Glutamatergic neuron (in vitro differentiated cells): ENCODE measurements around the gene CDH3. TPM values are rescaled to one million over a fixed set of nuclear protein-coding genes. Genes with fewer than 3 reads are reported as not detected.

ENCODE experiments used
- DNase-seq: peaks from one replicate; pipeline ENCODE4 v3.0.0; 2022
- H3K27ac Mint-ChIP-seq: one replicate; pipeline ENCODE4 v1.8.0; 2020; ENCODE audit warnings: mild to moderate bottlenecking, mixed read lengths, inconsistent platforms; ENCODE audit not compliant: unreplicated experiment
- H3K27me3 Mint-ChIP-seq: one replicate; pipeline ENCODE4 v1.8.0; 2020; ENCODE audit warnings: mild to moderate bottlenecking, moderate library complexity, mixed read lengths, inconsistent platforms; ENCODE audit not compliant: unreplicated experiment
- H3K36me3 Mint-ChIP-seq: one replicate; pipeline ENCODE4 v1.8.0; 2020; ENCODE audit warnings: mild to moderate bottlenecking, mixed read lengths, inconsistent platforms; ENCODE audit not compliant: unreplicated experiment
- H3K4me1 Mint-ChIP-seq: one replicate; pipeline ENCODE4 v1.8.0; 2020; ENCODE audit warnings: mild to moderate bottlenecking, low read depth, mixed read lengths, inconsistent platforms; ENCODE audit not compliant: unreplicated experiment
- H3K4me3 Mint-ChIP-seq: one replicate; pipeline ENCODE4 v1.8.0; 2020; ENCODE audit warnings: mild to moderate bottlenecking, mixed read lengths, inconsistent platforms; ENCODE audit not compliant: unreplicated experiment
- H3K9me3 Mint-ChIP-seq: one replicate; pipeline ENCODE4 v1.8.0; 2020; ENCODE audit warnings: mild to moderate bottlenecking, moderate library complexity, mixed read lengths, inconsistent platforms; ENCODE audit not compliant: unreplicated experiment
- total RNA-seq: library from RNA; stranded (reverse); fragmentation: NEBNext Ultra II Directional; extraction: Animal tissue kit (Norgen Biotek cat#: 25700); gene quantifications from one replicate; pipeline ENCODE4 v1.2.1, GENCODE V29; 2021; ENCODE audit not compliant: unreplicated experiment
- TF ChIP-seq, protein P1 (sequence below): fragments of 200-600 bp; sonication (generic); IDR thresholded peaks from one replicate; pipeline ENCODE4 v1.5.0; 2021; ENCODE audit not compliant: partially characterized antibody, unreplicated experiment

The CDH3 gene
- total RNA-seq, 1 donor from 2014 or later = 1.3 TPM

DNA sequence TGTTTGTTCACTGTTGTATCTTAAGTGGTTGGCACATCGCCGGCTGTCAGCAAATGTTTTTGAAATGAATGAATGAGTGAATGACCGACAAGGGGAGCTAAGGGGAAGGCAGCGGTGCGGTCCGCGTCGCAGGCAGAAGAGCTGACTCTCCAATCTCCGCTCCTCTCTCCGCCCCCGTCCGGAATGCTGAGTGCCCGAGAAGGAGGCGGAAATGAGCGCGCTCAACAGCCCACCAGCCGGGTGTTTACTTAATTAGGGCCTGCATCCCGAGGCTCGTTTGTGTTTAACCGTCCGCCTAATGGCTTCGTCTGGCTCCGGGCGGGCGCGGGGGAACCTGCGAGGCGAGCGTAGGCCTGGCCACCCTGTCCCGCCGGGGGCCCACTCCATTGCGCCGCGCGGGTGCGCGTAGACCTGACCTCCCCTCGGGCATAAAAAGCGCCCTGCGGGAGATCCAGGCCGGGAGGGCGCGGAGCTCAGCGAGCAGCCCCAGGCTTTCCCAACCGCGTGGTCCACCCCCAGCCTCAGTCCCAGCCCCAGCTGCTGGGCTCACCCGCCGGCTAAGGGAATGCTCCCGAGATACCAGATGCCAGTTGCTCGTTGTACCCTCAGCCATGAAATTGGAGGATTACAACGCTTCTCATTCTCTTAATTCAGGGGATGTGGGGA, 2.5 kb upstream of the CDH3 start:
- peak overlapping the region; percentile 74 for H3K4me3 Mint-ChIP-seq
- peaks cover 5% of the 10 kb centered on the region for H3K9me3 Mint-ChIP-seq
- H3K36me3 Mint-ChIP-seq = no peaks in the 10 kb centered on the region
- TF ChIP-seq, protein P1, sequence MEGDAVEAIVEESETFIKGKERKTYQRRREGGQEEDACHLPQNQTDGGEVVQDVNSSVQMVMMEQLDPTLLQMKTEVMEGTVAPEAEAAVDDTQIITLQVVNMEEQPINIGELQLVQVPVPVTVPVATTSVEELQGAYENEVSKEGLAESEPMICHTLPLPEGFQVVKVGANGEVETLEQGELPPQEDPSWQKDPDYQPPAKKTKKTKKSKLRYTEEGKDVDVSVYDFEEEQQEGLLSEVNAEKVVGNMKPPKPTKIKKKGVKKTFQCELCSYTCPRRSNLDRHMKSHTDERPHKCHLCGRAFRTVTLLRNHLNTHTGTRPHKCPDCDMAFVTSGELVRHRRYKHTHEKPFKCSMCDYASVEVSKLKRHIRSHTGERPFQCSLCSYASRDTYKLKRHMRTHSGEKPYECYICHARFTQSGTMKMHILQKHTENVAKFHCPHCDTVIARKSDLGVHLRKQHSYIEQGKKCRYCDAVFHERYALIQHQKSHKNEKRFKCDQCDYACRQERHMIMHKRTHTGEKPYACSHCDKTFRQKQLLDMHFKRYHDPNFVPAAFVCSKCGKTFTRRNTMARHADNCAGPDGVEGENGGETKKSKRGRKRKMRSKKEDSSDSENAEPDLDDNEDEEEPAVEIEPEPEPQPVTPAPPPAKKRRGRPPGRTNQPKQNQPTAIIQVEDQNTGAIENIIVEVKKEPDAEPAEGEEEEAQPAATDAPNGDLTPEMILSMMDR = no peak
- H3K4me1 Mint-ChIP-seq = no peaks in the 10 kb centered on the region
- no peak overlapping the region for H3K27ac Mint-ChIP-seq
- peaks cover 13% of the 10 kb centered on the region for H3K27me3 Mint-ChIP-seq
- DNase-seq = peak; percentile 65

DNA sequence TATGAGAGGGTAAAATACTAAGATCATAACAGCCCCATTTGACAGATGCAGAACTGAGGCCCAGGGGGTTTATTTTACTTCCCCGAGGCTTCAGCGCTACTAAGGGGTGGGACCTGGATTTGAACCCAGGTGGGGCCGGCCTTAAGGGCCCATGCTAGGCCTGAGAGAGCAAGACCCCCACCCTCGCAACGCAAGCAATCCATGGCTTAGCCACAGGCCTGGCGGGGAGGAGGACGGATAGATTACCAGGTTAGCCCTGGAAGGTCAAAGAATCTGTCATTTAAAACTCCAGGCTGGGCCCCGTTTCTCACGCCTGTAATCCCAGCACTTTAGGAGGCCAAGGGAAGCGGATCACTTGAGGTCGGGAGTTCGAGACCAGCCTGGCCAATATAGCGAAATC, 1.9 kb upstream of the CDH3 start:
- no peak for DNase-seq
- H3K27ac Mint-ChIP-seq = no peak overlapping the region
- H3K36me3 Mint-ChIP-seq = no peaks in the 10 kb centered on the region
- H3K27me3 Mint-ChIP-seq = peaks cover 13% of the 10 kb centered on the region
- H3K4me1 Mint-ChIP-seq = no peaks in the 10 kb centered on the region
- TF ChIP-seq, protein P1 = no peak
- no peak overlapping the region for H3K4me3 Mint-ChIP-seq
- H3K9me3 Mint-ChIP-seq = peaks cover 1% of the 10 kb centered on the region

DNA sequence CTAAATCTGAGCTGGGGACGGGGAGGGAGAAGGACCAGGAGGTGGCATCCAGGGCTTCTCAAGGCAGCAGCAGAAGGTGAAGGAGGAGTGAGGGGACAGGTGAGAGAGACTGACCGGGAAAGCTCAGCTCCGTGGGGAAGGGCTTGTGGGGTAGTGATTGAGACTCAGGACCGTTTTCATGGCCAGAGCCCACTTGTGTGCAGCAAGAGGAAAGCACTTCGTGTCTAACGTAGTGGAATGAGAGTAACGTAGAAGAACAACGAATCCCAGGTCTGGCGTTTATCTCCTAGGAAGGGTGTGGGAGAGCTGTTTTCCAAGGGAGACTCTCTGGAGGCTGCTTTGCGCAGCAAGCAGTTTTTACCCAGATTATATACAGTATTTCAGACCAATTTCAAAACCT, 1.3 kb upstream of the CDH3 start:
- TF ChIP-seq, protein P1 = no peak
- H3K36me3 Mint-ChIP-seq = no peaks in the 10 kb centered on the region
- no peaks in the 10 kb centered on the region for H3K4me1 Mint-ChIP-seq
- peak overlapping the region; percentile 8 for H3K4me3 Mint-ChIP-seq
- no peak for DNase-seq
- peaks cover 13% of the 10 kb centered on the region for H3K27me3 Mint-ChIP-seq
- no peak overlapping the region for H3K27ac Mint-ChIP-seq
- H3K9me3 Mint-ChIP-seq = peaks cover 1% of the 10 kb centered on the region

DNA sequence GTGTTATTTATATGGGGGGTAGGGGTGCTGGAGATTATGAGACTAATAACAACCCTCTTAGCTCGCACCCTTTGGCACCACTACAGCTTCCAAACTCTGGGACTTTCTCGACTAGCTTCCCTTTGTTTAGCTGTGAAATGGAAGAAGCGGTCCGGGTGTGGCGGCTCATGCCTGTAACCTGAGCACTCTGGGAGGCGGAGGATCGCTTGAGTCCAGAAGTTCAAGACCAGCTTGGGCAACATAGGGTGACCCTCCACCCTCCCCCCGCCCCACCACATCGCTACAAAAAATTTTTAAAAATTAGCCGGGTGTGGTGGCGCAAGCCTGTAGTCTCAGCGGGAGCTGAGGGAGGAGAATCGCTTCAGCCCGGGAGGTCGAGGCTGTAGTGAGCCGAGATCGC, 814 bp upstream of the CDH3 start:
- H3K36me3 Mint-ChIP-seq = no peaks in the 10 kb centered on the region
- peaks cover 13% of the 10 kb centered on the region for H3K27me3 Mint-ChIP-seq
- TF ChIP-seq, protein P1 = no peak
- H3K27ac Mint-ChIP-seq = no peak overlapping the region
- H3K4me3 Mint-ChIP-seq = peak overlapping the region; percentile 74
- no peak for DNase-seq
- no peaks in the 10 kb centered on the region for H3K4me1 Mint-ChIP-seq
- H3K9me3 Mint-ChIP-seq = peaks cover 1% of the 10 kb centered on the region

DNA sequence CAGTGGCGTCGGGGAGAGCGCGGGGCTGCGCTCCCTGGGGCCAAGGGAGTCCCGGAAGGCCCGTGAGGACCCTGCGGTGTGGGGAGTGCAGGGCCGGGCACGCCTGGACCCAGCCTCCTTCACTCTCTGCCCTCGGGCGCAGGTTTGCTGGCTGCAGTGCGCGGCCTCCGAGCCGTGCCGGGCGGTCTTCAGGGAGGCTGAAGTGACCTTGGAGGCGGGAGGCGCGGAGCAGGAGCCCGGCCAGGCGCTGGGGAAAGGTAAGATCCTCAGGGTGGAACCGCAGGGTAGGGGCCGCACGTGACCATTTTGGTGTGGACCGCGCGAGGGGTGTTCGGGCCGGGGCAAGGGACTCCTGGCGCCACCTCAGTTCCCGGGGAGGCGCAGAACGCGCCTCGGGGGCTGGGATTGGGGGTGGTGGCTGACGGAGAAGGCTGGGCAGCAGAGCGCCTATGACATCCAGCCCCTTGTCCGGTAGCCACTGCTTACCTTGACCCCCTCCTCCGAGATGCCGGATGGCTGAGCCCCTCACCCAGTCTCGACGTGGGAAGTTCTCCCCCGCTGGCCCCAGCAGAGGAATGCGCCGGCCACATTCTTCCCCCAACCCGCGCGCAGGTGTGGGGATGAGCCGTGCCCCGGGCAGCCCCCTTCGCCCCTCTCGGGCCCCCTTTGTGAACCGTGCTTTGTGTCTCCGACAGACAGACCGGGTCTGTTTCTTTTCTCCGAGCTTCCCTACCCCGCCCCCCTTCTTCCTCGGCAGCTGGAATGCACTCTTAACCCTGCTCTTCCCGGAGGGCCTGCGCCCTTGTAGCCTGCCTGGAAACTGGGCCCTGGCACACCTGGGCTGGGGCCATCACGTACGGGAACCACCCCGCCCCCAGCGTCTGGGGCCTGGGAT, 631 bp downstream of the CDH3 start:
- Mint-ChIP-seq H3K4me1 (no peaks in the 10 kb centered on the region), H3K4me3 (peak overlapping the region; percentile 79), H3K9me3 (peaks cover 1% of the 10 kb centered on the region), H3K36me3 (no peaks in the 10 kb centered on the region), H3K27ac (no peak overlapping the region), H3K27me3 (peaks cover 13% of the 10 kb centered on the region)
- TF ChIP-seq, protein P1 = no peak
- DNase-seq = peak; percentile 66
